Ecto neural progenitor cell (in vitro differentiated cells): ENCODE data around the gene E2F8.
"Not testable (repeated sequence)": the region's sequence is repeated elsewhere in the genome, so short reads cannot be mapped to it uniquely, and the experiment has no call there.

ENCODE experiments used
- DNase-seq: peaks from one replicate; pipeline ENCODE4 v3.0.0-alpha.2; 2018; ENCODE audit warnings: low spot score

Gene E2F8

GRCh38 chr11:19240420-19241259 lies at the start of gene E2F8:
E2F8 (minus strand) TSS chr11:19240945; CDS start chr11:19240121, 824 bp downstream.
- DNase-seq: peak; percentile 99

- no peak for DNase-seq
These were observed 49.6 kb upstream of the E2F8 start for GRCh38 chr11:19290356-19290755.

GRCh38 chr11:19288256-19288655 lies 47.5 kb upstream of the E2F8 start:
- no peak for DNase-seq

GRCh38 chr11:19286411-19286810 lies 45.7 kb upstream of the E2F8 start:
- no peak for DNase-seq

- no peak for DNase-seq
These were observed 44.1 kb upstream of the E2F8 start for GRCh38 chr11:19284881-19285280.

GRCh38 chr11:19283991-19284390 lies 43.2 kb upstream of the E2F8 start:
- DNase-seq: no peak

GRCh38 chr11:19281555-19281954 lies 40.8 kb upstream of the E2F8 start:
- DNase-seq: no peak

- DNase-seq: no peak
These were observed 40.3 kb upstream of the E2F8 start for GRCh38 chr11:19281041-19281440.

GRCh38 chr11:19279451-19279850 lies 38.7 kb upstream of the E2F8 start:
- no peak for DNase-seq

- DNase-seq: no peak
These were observed 36.4 kb upstream of the E2F8 start for GRCh38 chr11:19276859-19277808.

- DNase-seq: no peak
These were observed 34.8 kb upstream of the E2F8 start for GRCh38 chr11:19275496-19275895.

- not testable (repeated sequence) for DNase-seq
These were observed 32.5 kb upstream of the E2F8 start for GRCh38 chr11:19273219-19273618.

- DNase-seq: no peak
These were observed 28.2 kb upstream of the E2F8 start for GRCh38 chr11:19268909-19269308.

GRCh38 chr11:19267567-19267966 lies 26.8 kb upstream of the E2F8 start:
- no peak for DNase-seq

- no peak for DNase-seq
These were observed 22.6 kb upstream of the E2F8 start for GRCh38 chr11:19263333-19263732.

GRCh38 chr11:19259487-19260345 lies 19.0 kb upstream of the E2F8 start:
- DNase-seq: peak; percentile 69

- no peak for DNase-seq
These were observed 18.0 kb upstream of the E2F8 start for GRCh38 chr11:19258641-19259230.

GRCh38 chr11:19254441-19254840 lies 13.7 kb upstream of the E2F8 start:
- not testable (repeated sequence) for DNase-seq

- DNase-seq: no peak
These were observed 13.1 kb upstream of the E2F8 start for GRCh38 chr11:19253817-19254216.

- DNase-seq: no peak
These were observed 12.5 kb upstream of the E2F8 start for GRCh38 chr11:19253153-19253745.
